Measurements from ENCODE around the gene COQ3.

Gene COQ3
- long read RNA-seq, donor 1, transcript COQ3-201 (7 exons, 1,335 nt) = major isoform, 8 of 8 reads
- long read RNA-seq, donor 1, partial matches to known transcripts = 0 of 8 reads
- long read RNA-seq, donor 1, other reads (novel, unspliced or antisense) = 0 of 8 reads
- long read RNA-seq, donor 2, partial matches to known transcripts = 0 of 4 reads
- long read RNA-seq, donor 2, other reads (novel, unspliced or antisense) = 0 of 4 reads
- long read RNA-seq, donor 3, partial matches to known transcripts = 0 of 3 reads
- long read RNA-seq, donor 3, other reads (novel, unspliced or antisense) = 0 of 3 reads
- long read RNA-seq, donor 4, partial matches to known transcripts = 0 of 1 reads
- long read RNA-seq, donor 4, other reads (novel, unspliced or antisense) = 0 of 1 reads
- long read RNA-seq, donor 5, transcript COQ3-201 (7 exons, 1,335 nt) = major isoform, 6 of 6 reads
- long read RNA-seq, donor 5, partial matches to known transcripts = 0 of 6 reads
- long read RNA-seq, donor 5, other reads (novel, unspliced or antisense) = 0 of 6 reads
- long read RNA-seq, donor 6, partial matches to known transcripts = 0 of 4 reads
- long read RNA-seq, donor 6, other reads (novel, unspliced or antisense) = 0 of 4 reads
- long read RNA-seq, donor 7, transcript COQ3-201 (7 exons, 1,335 nt) = major isoform, 6 of 25 reads
- long read RNA-seq, donor 7, partial matches to known transcripts = 19 of 25 reads
- long read RNA-seq, donor 7, other reads (novel, unspliced or antisense) = 0 of 25 reads
- long read RNA-seq, donor 8, transcript COQ3-201 (7 exons, 1,335 nt) = major isoform, 7 of 7 reads
- long read RNA-seq, donor 8, partial matches to known transcripts = 0 of 7 reads
- long read RNA-seq, donor 8, other reads (novel, unspliced or antisense) = 0 of 7 reads

GRCh38 chr6:99393698-99394531 lies at the start of gene COQ3:
COQ3 (minus strand) TSS chr6:99394195; CDS start chr6:99394179, 16 bp downstream.
- peak; percentile 96 for DNase-seq

- no peak for DNase-seq
These were observed 40.9 kb upstream of the COQ3 start for GRCh38 chr6:99434702-99435530.

- DNase-seq = no peak
These were observed 38.9 kb upstream of the COQ3 start for GRCh38 chr6:99432877-99433276.

GRCh38 chr6:99431901-99432300 lies 37.9 kb upstream of the COQ3 start:
- no peak for DNase-seq

- DNase-seq = no peak
These were observed 34.0 kb upstream of the COQ3 start for GRCh38 chr6:99427988-99428387.

DNA sequence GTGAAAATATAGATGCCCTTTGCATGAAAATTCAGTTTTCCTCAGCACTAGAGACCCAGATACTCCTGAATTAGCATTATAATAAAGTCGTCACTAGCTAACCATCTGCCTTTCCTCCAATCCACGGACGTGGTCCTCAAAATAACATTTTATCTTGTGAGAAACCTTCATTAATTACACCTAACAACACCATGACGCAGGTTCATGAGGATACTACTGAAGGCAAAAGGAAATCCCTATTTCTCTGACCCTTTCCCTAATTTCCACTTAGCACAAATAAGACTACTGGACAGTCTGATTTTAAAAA lies 32.4 kb upstream of the COQ3 start:
- peak; percentile 11 for DNase-seq

DNA sequence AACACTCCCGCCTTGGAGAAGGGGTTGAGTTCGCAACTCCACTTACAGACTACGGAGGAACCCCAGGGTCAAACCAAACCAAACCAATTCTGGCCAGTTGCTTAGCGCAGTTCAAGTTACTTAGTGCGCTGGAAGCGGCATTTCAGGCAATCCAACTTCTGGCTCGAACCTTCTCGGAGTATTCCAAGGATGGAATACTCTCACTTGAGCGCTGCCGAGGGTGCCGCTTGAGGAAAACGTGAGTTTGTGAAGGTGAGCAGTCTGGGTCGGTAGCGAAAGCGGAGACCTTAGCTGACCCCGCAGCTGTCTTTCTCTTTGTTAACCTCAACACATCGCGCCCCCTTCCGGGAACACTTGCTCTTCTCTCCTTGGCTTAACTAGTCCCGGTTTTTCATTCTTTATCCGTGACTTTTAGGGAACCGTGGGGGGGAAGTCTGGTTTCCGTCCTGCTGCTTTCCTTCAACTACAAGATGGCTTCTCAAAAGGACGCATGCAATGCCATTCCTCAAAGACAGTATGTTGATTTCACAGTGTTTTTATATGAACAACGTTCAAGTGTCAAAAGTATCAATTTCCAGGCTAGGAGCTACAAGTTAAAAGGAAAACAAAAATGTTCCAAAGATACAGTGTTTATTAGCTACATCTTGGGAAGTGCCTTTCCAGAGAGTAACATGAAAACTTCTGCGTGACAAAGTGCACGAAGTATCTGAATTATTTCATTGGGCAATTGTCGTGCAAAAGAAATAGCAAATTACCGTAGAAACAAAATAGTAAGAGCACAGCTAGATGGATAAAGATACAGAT lies 31.9 kb upstream of the COQ3 start:
- peak; percentile 95 for DNase-seq

DNA sequence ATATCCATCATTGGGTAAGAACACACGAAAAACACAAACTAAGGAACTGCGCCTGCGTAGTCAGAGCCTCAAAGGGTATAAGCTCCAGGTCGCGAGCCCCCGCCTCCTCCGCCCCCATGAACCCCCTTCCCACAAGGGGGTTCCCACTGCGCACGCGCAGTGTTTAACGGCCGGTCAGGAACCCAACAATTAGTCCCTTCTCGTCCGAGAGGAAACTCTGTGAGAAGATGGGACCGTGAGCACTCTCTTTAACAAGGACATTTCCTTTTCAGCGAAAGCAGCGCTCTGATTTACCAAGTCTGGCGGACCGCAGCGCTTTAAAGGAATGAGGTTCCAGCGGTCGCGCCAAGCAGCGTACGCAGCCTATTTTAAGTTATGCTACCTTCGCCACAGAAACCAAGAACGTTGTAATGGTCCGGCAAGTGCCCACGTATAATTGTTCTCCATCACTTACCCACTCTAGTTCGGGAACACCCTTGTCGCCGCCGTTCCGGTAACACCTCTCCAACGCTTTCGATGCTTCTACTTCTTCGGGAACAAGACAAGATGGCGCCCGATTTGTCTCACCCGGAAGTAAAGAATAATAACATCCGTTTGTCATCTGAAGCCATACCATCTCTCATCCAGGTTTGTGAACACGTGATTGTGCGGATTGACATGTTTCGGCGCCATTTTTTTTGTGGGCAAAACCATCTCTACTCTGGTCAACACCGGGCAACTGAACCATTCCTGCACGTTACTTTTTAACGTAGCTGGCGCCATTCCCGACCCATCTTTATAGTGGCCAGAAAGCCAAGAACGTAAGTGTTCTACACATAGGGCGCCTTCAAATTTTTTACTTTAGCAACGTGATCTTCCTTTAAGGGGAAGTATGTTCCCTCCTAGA lies 31.0 kb upstream of the COQ3 start, which contains the start of gene PNISR:
Gene PNISR (minus strand): TSS at position 548 of the 886 bp plus-strand sequence. CDS start 10,649 bp downstream, outside the sequence.
- peak; percentile 97 for DNase-seq

GRCh38 chr6:99424022-99424421 lies 30.0 kb upstream of the COQ3 start:
- no peak for DNase-seq

GRCh38 chr6:99422912-99423311 lies 28.9 kb upstream of the COQ3 start:
- DNase-seq = no peak

DNA sequence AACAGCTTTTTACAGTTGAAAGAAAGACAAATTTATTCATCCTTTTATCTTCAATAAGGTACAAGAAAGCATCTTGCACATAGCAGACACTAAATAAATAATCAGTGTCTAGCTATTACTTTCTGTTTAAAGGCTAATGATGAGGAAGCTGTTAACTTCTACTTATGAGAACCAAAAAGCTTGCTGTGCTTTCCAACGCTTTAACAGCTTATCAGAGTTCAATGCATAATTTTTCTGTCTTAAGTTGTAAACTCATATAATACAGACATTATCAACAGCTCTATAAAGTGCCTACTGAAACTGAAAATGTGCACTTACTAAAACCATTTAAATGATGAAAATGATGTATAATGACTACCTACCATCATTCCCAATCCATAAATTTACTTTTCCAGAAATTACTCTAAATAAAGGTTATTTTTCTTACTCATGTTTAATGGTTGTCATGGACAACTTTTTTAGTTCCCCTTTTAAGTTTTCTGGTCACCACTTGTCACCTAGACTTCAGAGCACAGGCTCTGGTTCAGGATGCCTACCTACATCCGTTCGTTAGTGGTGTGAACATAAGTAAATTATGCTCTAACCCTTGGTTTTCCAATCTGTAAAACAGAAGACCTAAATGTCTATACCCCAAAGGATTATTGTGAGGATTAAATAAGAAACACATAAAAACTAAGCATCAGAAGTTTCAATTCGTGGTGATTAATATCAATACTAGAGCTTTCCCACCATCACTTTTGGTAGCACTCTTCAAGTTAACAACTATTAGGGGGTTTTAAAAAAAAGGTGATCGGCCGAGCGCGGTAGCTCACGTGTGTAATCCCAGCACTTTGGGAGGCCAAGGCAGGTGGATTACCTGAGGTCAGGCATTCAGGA lies 23.1 kb upstream of the COQ3 start:
- DNase-seq = no peak

DNA sequence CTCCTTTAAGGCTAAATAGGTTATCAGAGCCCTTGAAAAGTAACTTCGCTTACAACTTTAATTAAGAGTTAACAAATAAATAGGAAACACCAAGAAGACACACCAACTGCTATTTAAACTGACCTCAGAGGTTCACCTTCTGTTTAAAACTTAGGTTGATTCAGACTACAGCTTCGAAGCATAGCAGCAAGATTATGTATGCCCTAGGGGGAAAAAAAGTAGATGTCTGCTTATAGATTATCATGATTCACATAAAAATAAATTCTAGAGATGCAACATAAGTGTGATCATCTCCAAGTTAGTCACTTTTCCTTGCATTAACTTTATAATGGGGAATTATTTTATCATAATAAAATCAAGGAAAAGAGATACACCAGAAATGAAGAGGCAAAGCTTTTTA lies 22.2 kb upstream of the COQ3 start:
- no peak for DNase-seq

DNA sequence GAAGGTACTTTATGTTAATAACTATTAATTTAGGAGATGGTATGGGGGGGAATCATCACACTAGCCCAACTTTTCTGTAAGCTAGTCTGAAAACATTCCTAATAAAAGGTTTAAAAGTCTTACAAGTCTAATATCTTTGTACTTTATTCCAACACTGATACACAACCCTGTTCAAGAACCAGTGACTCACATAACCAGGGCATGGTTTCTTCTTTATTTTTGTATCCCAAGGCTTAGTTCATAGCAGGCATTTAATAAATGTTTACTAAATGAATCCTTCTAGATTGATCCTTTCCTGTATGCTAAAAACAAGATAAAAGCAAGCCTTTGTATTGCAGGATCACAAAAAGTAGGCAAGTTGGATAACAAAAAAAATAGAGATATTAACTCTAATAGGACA lies 21.5 kb upstream of the COQ3 start:
- no peak for DNase-seq

GRCh38 chr6:99412065-99412464 lies 18.1 kb upstream of the COQ3 start:
- DNase-seq = no peak

- DNase-seq = no peak
These were observed 15.7 kb upstream of the COQ3 start for GRCh38 chr6:99409672-99410071.

DNA sequence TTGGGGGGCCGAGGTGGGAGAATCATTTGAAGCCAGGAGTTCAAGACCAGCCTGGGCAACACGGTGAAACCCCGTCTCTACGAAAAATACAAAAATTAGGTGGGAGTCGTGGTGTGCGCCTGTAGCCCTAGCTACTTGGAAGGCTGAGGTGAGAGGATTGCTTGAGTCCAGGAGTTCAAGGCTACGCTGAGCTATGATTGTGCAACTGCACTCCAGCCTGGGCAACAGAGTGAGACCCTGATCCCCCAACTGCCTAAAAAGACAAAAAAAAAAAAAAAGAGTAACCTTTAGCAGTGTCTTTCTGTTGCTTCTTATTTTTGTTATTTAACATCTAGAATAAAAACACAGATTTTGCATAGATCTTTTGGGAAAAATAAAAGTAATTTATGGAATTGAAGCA lies 13.1 kb upstream of the COQ3 start:
- no peak for DNase-seq

GRCh38 chr6:99402448-99402847 lies 8.5 kb upstream of the COQ3 start:
- no peak for DNase-seq

GRCh38 chr6:99397287-99397686 lies 3.3 kb upstream of the COQ3 start:
- DNase-seq = no peak

DNA sequence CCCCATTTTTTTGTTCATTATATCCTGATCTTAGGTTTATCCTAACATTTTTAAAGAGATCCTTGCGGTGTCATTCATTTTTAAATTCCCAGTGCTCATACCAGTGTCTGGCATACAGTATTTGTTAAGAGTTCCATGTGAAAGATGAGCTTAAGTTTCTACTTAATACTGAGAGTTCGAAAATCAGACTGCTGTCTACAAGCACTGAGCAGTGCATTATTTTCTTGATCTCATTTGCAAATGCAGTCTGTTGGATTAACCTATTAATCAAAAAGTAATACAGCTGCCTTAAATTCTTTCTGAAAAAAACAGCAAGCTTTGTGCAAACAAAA lies 663 bp downstream of the COQ3 start:
- no peak for DNase-seq
